LHCN-M2 (cell line): ENCODE results near the gene HDX. TPM values are rescaled to one million over a fixed set of nuclear protein-coding genes. Genes with fewer than 3 reads are reported as not detected.
"Not testable (repeated sequence)": the region's sequence is repeated elsewhere in the genome, so short reads cannot be mapped to it uniquely, and the experiment has no call there.

Source experiments
- DNase-seq: peaks from one replicate; pipeline ENCODE4 v3.0.0-alpha.2; 2012; ENCODE audit warnings: low read depth
- total RNA-seq: library from RNA; depleted of rRNA; stranded (reverse); fragments of >200 nt; gene quantifications from 2 replicates; pipeline ENCODE4 v1.2.3, GENCODE V29; 2014

Gene HDX
- total RNA-seq, 1 experiment from 2014 or later = 8.0 TPM

DNA sequence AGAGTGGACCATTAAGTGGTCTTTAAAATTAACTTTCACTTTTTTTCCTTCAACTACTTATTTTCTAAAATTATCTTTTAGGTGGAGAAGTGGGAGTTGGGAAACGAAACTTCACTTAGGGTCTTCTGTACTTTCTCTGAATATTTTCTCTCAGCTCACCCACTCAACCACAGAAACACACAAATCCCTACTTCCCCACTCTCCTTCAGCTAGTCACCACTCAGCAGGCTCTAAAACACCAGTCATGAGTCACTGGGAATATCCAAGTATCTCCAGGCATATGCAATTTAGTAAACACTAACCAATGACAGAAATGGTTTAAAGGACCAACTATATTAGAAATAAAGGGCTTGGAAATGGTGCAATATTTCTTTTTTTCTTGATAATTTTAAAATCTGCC, 161.3 kb downstream of the HDX start:
- DNase-seq = peak; percentile 57

DNA sequence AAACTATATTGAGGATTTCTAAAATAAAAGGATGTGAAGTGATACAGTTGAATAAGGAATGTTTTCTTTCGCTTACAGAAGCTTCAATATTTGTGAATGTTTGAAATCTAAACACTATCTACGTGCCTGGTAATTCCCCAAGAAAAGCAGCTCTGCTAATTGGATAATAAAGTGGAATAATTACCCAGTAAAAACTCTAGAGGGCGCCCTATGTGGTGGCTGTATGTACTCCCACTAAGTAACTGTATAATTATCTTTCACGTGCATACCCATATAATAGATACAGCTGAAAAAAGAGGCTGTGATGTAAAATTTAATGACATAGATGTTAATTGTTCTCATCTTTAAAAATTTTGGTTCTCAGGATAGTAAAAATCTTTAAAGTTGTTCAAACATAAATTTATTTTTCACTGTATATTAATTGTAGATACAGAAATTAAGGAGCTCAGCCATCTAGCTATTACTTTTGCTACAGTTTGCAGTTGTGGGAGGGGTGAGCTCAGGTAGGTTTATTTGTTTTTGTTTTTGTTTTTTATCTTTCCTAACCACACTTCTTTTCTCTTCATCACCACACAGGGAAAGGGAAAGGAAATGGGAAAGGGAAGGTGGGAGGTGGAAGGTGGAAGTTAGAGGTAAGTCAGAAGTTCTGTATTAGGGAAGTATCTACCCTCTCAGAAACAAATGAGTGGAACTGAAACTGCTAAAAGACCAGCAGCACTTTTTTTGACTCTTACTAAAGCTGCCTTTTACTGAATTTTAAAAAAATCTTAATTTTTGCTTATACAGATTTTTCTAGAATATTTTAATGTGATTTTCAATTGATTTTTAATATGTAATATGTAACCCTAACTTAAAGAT, 162.5 kb downstream of the HDX start:
- no peak for DNase-seq

DNA sequence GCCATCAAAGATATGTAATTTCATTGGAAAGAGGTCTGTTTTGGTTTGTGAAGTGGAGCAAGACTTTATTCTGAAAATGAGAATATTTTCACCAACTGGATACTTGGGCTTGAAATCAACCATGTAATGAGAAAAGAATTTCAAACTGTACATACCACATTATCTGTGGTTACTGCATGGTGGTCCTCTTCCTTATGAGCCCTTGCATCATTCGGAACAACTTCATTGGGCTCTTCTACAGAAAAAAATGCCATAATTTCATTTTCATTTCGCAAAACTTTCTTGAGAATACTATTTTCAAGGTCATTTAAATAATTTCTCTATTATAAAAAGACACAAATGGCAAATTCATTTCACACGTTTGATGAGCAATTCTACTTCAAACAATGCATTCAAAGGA, 165.6 kb downstream of the HDX start:
- DNase-seq = no peak

DNA sequence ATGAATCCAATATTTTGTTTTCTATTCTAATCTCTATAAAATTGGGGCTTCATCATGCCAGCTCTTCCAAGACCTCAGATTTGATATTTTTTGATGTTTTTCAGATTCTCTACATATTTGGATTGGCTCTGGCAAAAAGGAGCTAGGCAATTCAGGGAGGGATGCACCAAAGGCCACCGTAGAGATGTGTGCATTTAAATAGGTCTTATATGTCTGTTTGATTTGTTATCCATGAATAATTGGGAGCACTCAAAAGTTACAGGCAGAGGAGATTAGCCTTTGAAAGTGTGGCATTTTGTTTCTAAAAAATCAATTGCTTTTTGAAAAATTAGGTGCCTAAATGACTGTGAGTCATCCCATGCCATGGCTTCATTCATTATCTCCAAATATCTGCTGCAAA, 167.1 kb downstream of the HDX start:
- DNase-seq = no peak

DNA sequence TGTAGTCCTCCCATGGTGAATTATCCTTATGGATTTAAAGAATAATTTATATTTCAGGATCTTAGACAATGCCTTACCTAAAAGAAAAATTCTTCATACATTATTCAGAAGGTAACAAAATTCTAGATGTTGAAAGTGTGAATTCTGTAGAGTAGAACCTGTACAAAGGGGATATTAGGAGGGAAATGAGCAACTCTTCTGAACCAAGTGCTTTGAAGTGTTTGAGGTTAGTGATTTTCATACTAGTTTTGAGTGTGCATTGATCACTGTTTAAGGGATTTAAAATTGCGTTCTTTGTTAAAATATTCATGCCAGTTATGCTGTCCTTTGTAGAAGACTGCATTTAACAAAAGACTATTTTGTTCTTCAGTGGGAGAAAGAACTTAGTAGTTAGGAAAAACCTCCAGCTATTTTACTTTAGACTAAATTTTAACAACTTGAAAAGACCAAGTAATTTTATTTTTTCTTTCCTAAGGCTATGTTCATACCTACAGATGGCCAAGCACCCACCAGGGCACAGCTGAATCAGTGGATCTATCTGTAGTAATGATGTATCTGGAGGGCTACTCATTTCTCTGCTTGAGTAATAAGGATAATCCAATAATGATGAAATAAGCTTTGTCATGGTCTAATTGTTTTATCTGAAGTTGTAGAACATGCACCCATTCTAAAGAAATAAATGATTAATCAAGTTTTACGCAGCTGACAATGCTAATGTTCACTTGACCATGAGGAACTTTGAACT, 180.0 kb downstream of the HDX start:
- no peak for DNase-seq

DNA sequence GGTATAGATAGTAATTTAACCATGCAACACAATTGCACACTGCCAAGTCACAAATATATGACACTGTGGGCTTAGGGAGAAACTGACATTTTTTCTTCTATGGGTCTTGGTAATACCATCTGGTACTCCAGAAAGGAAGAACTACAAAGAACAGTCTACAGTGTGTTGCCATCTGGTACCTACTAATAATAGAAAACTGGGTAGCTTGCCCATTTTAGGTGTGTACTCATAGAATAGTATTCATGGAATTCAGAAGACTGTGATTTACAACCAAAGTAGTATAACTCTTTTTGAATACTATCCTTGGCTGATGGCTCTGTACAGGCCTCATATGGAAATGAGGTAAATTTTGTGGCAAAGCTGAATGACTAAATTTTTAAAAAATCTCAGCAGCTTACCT, 181.6 kb downstream of the HDX start:
- no peak for DNase-seq

DNA sequence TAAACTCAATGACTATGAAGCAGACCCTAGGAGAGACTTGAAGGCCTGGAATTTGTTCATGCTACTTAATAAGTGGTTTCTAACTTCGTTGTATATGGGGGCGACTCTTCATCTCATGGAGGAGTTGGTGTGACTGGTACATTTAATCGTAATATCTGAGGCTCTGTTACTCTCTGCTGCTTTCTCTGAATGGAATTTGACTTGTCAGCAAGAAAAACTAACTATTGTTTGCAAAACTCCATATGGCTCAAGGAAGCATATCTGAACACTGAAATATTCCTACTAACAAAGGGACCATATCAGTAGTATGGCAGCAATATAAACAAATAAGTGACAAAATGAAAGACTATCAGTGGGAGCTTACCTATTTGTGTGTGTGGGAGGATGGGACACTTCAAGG, 182.2 kb downstream of the HDX start:
- DNase-seq = no peak

DNA sequence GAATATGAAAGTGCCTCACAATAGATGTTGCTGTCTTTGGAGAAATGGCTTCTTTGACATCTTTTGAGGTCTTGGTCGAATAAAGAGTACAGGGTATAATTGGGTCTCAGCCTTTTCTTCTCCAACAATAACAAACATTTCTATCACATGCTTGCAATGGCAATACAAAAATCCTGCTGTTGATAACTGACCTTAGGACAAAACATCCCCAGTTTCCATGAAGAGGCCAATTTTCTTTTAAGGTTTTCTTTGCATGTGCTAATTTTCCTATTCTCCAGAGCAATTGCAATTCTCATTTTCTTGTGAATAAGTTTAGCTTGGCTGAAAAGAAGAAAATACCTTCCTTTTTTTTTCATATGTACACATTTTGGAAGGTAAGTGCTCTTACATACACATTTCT, 183.6 kb downstream of the HDX start:
- no peak for DNase-seq

DNA sequence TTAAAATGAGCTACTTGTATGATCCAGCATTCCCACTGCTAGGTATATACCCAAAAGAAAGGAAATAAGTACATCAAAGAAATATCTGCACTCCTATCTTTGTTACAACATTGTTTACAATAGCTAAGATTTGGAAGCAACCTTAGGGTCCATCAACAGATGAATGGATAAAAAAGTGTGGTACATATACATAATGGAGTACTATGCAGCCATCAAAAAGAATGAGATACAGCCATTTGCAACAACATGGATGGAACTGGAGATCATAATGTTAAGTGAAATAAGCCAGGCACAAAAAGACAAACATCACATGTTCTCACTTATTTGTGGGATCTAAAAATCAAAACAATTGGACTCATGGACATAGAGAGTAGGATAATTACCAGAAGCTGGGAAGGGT, 186.3 kb downstream of the HDX start:
- not testable (repeated sequence) for DNase-seq
